Mucosa of gallbladder (tissue), 1 donor: ENCODE data around the gene D2HGDH. TPM values are rescaled to one million over a fixed set of nuclear protein-coding genes. Genes with fewer than 3 reads are reported as not detected.
"Not testable (repeated sequence)": the region's sequence is repeated elsewhere in the genome, so short reads cannot be mapped to it uniquely, and the experiment has no call there.

Source experiments
- DNase-seq: peaks from one replicate; pipeline ENCODE4 v3.0.0-alpha.2; 2020; ENCODE audit warnings: low spot score
- total RNA-seq: library from RNA; stranded (reverse); gene quantifications from one replicate; pipeline ENCODE4 v1.2.1, GENCODE V29; 2021
- donor health status: DM: no; HTN: no; CAD: no.

Gene D2HGDH
- total RNA-seq, 1 donor from 2014 or later: 71.5 TPM

DNA sequence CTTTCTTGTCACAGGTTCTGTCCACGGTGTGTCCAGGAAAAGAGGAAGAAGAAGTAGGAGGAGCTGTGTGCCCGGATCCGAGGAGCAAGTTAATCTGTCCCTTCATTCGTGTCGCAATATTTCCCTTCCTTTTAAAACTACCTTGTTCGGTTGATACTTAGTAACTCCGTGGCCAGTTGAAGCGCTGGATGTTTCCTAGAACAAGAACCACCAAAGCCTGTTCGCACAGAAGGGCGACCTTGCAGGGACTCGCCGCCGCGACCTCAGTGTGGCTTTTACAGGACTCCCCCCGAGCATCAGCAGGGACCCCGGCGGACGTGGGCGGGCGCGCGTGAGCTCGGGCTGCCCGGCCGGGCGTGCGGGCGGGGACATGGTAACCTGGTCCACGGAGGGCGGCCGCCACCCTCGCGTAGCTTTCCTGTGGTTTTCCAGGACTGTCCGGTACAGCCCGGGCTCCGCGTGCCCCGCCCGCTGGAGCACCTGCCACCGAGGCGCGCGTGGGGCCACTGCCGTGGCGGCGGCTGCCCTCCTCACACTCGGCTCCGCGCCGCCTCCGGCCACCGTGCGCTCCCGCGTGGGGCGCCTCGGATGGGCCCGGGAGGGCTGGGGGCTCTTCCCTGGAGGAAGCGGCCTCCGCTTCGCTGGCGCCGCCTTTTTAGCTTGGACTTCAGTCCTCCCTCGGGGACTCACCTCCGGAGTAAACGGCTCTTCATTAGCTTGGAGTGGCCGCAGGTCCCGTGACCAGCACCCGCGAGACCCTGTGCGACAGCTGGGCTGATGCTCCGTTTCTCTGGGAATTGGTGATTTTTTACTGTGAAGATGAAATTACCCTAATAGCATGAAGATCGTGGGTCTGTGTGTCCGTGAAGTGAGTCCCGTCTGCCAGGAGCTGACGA, 9.2 kb upstream of the D2HGDH start:
- no peak for DNase-seq

GRCh38 chr2:241726459-241726858, 8.0 kb upstream of the D2HGDH start:
- DNase-seq: no peak

DNA sequence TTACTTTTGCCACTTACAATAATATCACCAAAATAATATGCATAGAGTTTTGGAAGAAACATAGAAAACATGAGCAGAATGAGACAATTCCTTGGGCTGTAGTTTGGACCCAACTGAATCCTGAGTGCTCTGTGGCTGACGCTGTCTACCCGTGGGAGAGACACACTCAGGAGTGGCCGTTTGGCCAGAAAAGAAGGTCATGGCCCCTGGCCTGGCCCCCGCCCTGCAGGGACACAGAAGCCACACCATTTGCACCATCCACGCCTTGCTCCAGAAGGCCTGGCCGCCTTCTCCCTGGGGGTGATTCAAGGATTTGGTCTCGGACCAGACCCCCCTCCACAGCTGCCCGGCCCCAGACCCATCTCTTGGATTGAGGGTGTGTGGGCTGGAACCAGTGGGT, 6.4 kb upstream of the D2HGDH start:
- DNase-seq: no peak

DNA sequence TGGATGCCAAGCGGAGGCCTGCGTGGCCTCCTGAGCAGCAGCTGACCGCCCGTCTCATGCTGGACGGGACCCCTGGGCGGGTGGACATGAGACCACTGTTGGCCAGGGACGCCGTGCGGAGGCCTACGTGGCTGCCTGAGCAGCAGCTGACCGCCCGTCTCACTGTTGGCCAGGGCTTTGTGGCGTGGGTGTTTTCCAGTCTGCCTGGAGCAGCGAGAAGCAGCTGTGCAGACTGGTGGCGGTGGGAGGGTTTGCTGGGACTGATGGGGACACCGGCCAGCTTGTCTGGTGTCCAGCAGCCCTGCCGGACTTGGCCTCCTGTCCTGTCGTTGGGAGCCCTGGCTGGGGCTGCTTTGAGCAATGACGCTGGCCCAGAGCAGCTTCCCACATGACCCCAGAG, 5.8 kb upstream of the D2HGDH start:
- DNase-seq: no peak

GRCh38 chr2:241729868-241730267, 4.6 kb upstream of the D2HGDH start:
- no peak for DNase-seq

DNA sequence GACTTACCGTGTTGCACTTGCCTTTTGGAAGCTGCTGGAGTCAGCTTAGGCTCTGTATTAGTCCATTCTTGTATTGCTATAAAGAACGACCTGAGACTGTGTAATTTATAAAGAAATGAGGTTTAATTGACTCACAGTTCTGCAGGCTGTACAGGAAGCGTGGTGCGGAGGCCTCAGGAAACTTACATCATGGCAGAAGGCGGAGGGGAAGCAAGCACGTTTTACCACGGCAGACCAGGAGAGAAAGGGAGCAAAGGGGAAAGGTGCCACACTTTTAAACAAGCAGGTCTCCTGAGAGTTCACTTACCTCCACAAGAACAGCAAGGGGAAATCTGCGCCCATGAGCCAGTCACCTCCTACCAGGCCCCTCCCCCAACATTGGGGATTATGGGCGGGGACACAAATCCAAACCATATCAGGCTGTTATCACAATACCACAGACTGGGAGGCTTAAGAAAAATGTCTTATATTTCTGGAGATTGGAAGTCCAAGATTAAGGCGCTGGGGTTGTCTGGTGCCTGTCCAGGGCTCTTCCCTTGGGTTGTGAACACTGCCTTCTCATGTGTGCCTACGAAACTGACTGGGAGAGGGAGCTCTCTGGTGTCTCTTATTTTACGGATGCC, 3.6 kb upstream of the D2HGDH start:
- no peak for DNase-seq

GRCh38 chr2:241732513-241733186, 1.8 kb upstream of the D2HGDH start:
- peak; percentile 49 for DNase-seq

DNA sequence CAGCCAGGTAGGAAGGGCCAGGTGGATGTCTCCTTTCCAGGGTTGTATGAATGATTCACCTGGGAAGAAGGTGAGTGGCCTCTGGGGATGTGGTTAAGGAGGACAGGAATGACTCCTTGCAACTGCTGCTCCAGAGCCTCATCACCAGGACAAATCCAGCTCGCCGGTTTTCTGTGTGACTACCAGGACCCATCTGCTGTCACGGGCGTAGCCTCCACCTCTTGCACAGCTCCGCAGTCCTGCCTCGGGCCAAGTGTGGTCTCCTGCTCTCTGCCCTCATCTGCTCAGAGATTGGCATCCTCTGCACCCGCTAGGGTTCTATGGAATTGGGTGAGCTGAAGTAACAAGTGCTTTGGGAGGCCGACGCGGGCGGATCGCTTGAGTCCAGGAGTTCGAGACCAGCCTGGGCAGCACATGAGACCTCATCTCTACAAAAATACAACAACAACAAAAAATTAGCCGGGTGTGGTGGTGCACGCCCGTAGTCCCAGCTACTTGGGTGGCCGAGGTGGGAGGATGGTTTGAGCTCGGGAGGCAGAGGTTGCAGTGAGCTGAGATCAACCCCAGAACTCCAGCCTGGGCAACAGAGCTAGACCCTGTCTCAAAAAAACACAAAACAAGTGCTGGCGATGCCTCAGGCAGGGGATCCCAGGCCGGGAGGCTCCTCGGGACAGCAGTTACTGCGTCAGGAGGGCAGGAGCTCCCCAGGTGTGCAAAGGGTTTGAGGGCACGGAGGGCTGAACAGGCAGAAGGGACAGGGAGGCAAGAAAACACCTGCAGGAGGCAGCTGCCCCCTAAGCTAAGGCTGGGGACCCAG, 831 bp upstream of the D2HGDH start:
- DNase-seq: no peak

DNA sequence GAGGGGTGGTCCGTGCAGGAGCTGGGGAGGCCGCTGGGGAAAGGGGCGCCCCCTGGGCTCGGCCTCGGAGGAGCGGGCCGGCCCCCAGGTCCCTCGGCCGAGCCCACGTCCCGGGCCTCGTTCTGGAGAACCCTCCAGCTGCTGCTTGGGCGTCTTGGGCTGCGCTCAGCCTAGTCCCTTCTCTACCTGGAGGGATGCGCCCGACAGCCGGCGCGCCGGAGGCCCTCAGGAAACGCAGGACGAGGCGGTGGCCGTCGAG, 293 bp upstream of the D2HGDH start:
- DNase-seq: no peak

GRCh38 chr2:241736111-241736510, 1.7 kb downstream of the D2HGDH start:
- DNase-seq: no peak

GRCh38 chr2:241738040-241738686, 3.7 kb downstream of the D2HGDH start:
- DNase-seq: no peak

- no peak for DNase-seq
Observed at GRCh38 chr2:241739177-241739576, 4.7 kb downstream of the D2HGDH start.

DNA sequence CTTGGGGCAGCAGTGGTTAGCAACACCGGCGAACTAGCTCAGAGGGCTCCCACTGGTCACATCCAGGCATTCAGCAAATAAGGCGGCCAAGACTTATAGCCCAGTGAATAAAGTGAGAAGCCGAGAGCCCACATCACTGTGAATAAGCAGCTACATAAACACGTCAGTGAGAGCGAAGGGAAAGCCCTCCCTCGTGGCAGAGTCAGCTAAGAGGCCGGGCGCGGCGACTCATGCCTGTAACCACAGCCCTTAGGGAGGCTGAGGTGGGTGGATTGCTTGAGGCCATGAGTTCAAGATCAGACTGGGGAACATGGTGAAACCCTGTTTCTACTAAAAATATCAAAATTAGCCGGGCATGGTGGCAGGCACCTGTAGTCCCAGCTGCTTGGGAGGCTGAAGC, 5.2 kb downstream of the D2HGDH start:
- no peak for DNase-seq

- DNase-seq: no peak
Observed at GRCh38 chr2:241741016-241741415, 6.6 kb downstream of the D2HGDH start.

DNA sequence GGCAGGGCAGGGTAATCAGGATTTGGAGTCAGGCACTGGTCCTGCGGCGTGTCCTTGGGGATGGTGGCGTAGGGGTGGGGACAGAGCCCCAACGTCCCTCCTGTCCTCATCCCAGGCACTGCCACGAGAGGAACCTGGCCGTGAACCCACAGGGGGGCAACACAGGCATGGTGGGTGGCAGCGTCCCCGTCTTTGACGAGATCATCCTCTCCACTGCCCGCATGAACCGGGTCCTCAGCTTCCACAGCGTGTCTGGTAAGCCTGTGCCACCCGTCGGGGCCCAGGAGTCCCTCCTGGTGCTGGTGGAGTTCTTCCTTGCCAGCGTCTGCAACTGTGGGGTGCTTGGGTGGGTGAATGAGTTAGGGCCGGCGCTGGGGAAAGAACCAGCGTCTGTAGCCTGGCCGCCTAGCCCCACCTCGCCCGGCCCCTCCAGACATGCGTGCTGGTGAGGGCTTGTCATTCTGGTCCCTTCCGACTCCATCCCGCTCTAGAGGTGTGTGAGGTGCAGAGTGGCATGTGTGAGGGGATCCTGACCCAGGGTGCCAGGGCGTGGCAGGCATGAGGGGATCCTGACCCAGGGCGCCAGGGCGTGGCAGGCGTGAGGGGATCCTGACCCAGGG, 8.0 kb downstream of the D2HGDH start:
- no peak for DNase-seq

GRCh38 chr2:241743008-241743407, 8.6 kb downstream of the D2HGDH start:
- not testable (repeated sequence) for DNase-seq

- DNase-seq: no peak
Observed at GRCh38 chr2:241743620-241744019, 9.2 kb downstream of the D2HGDH start.

- no peak for DNase-seq
Observed at GRCh38 chr2:241744028-241744754, 9.8 kb downstream of the D2HGDH start.

- no peak for DNase-seq
Observed at GRCh38 chr2:241745276-241745675, 10.8 kb downstream of the D2HGDH start.

DNA sequence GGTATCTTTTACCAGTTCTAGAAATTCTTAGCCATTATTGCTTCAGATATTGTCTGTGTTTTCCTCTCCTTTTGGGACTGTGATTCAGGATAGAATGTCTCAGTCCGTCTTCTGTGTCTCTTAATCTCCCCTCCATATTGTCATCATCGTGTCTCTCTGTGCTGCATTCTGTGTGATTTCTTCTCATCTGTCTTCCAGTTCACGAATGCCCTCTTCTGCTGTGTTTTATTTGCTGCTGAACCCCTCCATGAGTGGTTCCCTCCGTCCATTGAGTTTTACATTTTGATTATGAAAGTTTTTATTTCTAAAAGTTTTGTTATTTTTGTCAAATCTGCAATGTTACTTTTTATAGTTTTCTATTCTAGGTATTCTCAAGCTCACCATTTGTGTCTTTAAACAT, 11.7 kb downstream of the D2HGDH start:
- DNase-seq: no peak
